ENCODE results near the gene TRPC4.

GRCh38 chr13:37751025-37751424 is 118.5 kb downstream of the TRPC4 start:
- TF ChIP-seq CTCF (IDR thresholded peaks at IDR 0.05) (no peak), POLR2A (IDR thresholded peaks at IDR 0.05) (no peak), EP300 (IDR thresholded peaks at IDR 0.05) (no peak)
